Prostate gland (tissue), 2 donors: ENCODE measurements around the gene PTRH1. TPM values are rescaled to one million over a fixed set of nuclear protein-coding genes. Genes with fewer than 3 reads are reported as not detected.

Source experiments
- DNase-seq: peaks from one replicate; pipeline ENCODE4 v3.0.0-alpha.2; 2019; ENCODE audit warnings: low spot score
- H3K27ac ChIP-seq, 2 donors: fragments of 200-600 bp; sonication (generic); 2 replicates each; pipeline ENCODE4 v1.5.1; 2017 to 2019
- H3K27me3 ChIP-seq: fragments of 200-600 bp; sonication (generic); replicated peaks from 2 replicates; pipeline ENCODE4 v1.5.1; 2019; ENCODE audit not compliant: insufficient read depth
- H3K36me3 ChIP-seq, 2 donors: fragments of 200-600 bp; sonication (generic); 1 replicate in 1 of 2; 2 replicates in 1 of 2; pipeline versions ENCODE4 v1.5.1 to v1.8.1; 2017 to 2019
- H3K4me1 ChIP-seq: fragments of 200-600 bp; sonication (generic); replicated peaks from 2 replicates; pipeline ENCODE4 v1.5.1; 2019
- H3K4me3 ChIP-seq, 2 donors: fragments of 200-600 bp; sonication (generic); 2 replicates each; pipeline ENCODE4 v1.5.1; 2017 to 2019
- H3K9me3 ChIP-seq: fragments of 200-600 bp; sonication (generic); 2 replicates; pipeline ENCODE4 v1.5.1; 2017
- CTCF ChIP-seq, 4 experiments: fragments of 200-600 bp in 2 of 4; fragments of 450-650 bp in 2 of 4; sonication (generic) in 2 of 4; IDR thresholded peaks; 1 replicate in 3 of 4; 2 replicates in 1 of 4; pipeline ENCODE4 v1.5.1; 2016 to 2019; ENCODE audit warnings: antibody characterized with exemption in 4 of 4, mild to moderate bottlenecking in 2 of 4, moderate library complexity in 2 of 4
- POLR2A ChIP-seq: fragments of 450-650 bp; IDR thresholded peaks from one replicate; pipeline ENCODE4 v1.6.1; 2016; ENCODE audit warnings: antibody characterized with exemption, mild to moderate bottlenecking
- POLR2AphosphoS5 ChIP-seq: sonication (generic); formaldehyde crosslinking; IDR thresholded peaks from one replicate; pipeline ENCODE4 v1.6.1; 2017; ENCODE audit warnings: antibody characterized with exemption
- WGBS: methylation state at CpG from one replicate; pipeline ENCODE4 v1.1.5; 2018; 5-methylcytosine and 5-hydroxymethylcytosine counted together
- intact Hi-C: fragments of 100-400 bp; cut with DNase I; formaldehyde crosslinking; loops from one replicate; pipeline ENCODE4 v1.14.2; 2022
- total RNA-seq, 2 donors: library from RNA; depleted of rRNA; stranded (reverse); fragments of >200 nt; gene quantifications; one replicate each; pipeline ENCODE4 v1.1.0, GENCODE V29; 2016

PTRH1 gene
- total RNA-seq, 2 donors from 2014 or later: 25.4 to 28.6 TPM

- 80% methylated on average over 8 of the region's 8 CpGs for WGBS
- Histone ChIP-seq H3K36me3 (peaks cover 0 to 2% of the 10 kb centered on the region in 2 donors), H3K4me1 (no peaks in the 10 kb centered on the region), H3K9me3 (no peaks in the 10 kb centered on the region), H3K27ac (no peak overlapping the region), H3K27me3 (no peaks in the 10 kb centered on the region), H3K4me3 (no peak overlapping the region)
- no peak for DNase-seq
- TF ChIP-seq POLR2AphosphoS5 (no peak), POLR2A (no peak), CTCF (IDR thresholded peaks at IDR 0.05) (no peak)
- intact Hi-C loops: no loop called here
These were observed 11.4 kb upstream of the PTRH1 start for GRCh38 chr9:127726871-127727270.

- intact Hi-C loops: no loop called here
- 40% methylated on average over 22 of the region's 23 CpGs for WGBS
- H3K4me1 ChIP-seq: no peaks in the 10 kb centered on the region
- no peak overlapping the region for H3K4me3 ChIP-seq
- TF ChIP-seq POLR2A (no peak), CTCF (IDR thresholded peaks at IDR 0.05) (no peak), POLR2AphosphoS5 (no peak)
- no peak for DNase-seq
- H3K36me3 ChIP-seq: no peaks in the 10 kb centered on the region
- no peaks in the 10 kb centered on the region for H3K9me3 ChIP-seq
- H3K27ac ChIP-seq: no peak overlapping the region
- H3K27me3 ChIP-seq: no peaks in the 10 kb centered on the region
These were observed 8.5 kb upstream of the PTRH1 start for GRCh38 chr9:127724012-127724411.

GRCh38 chr9:127723444-127723843, 8.0 kb upstream of the PTRH1 start:
- intact Hi-C loops: no loop called here

GRCh38 chr9:127723013-127723412, 7.5 kb upstream of the PTRH1 start:
- TF ChIP-seq POLR2A (no peak), CTCF (IDR thresholded peaks at IDR 0.05) (no peak), POLR2AphosphoS5 (no peak)
- H3K4me3 ChIP-seq: no peak overlapping the region
- no peaks in the 10 kb centered on the region for H3K4me1 ChIP-seq
- intact Hi-C loops: no loop called here
- no peaks in the 10 kb centered on the region for H3K27me3 ChIP-seq
- H3K27ac ChIP-seq: no peak overlapping the region
- H3K9me3 ChIP-seq: no peaks in the 10 kb centered on the region
- DNase-seq: no peak
- WGBS: 72% methylated on average over 13 of the region's 13 CpGs
- H3K36me3 ChIP-seq: no peaks in the 10 kb centered on the region

More at GRCh38 chr9:127723444-127723843, 8.0 kb upstream of the PTRH1 start:
- no peaks in the 10 kb centered on the region for H3K36me3 ChIP-seq
- H3K27me3 ChIP-seq: no peaks in the 10 kb centered on the region
- no peaks in the 10 kb centered on the region for H3K9me3 ChIP-seq
- H3K4me3 ChIP-seq: no peak overlapping the region
- no peak for DNase-seq
- H3K27ac ChIP-seq: no peak overlapping the region
- H3K4me1 ChIP-seq: no peaks in the 10 kb centered on the region
- no peak for TF ChIP-seq CTCF (IDR thresholded peaks at IDR 0.05)
- no peak for TF ChIP-seq POLR2AphosphoS5
- TF ChIP-seq POLR2A: no peak
- WGBS: 30% methylated on average over 5 of the region's 5 CpGs

GRCh38 chr9:127722055-127722745, 6.7 kb upstream of the PTRH1 start:
- H3K36me3 ChIP-seq: no peaks in the 10 kb centered on the region
- intact Hi-C loops: no loop called here
- no peaks in the 10 kb centered on the region for H3K27me3 ChIP-seq
- no peak for TF ChIP-seq POLR2A
- no peak overlapping the region for H3K27ac ChIP-seq
- no peak for DNase-seq
- no peaks in the 10 kb centered on the region for H3K9me3 ChIP-seq
- 81% methylated on average over 12 of the region's 12 CpGs for WGBS
- no peaks in the 10 kb centered on the region for H3K4me1 ChIP-seq
- H3K4me3 ChIP-seq: no peak overlapping the region
